WTC11 (cell line): Measurements from ENCODE around the gene CEACAM18. TPM values are rescaled to one million over a fixed set of nuclear protein-coding genes. Genes with fewer than 3 reads are reported as not detected.
"Not testable (repeated sequence)": the region's sequence is repeated elsewhere in the genome, so short reads cannot be mapped to it uniquely, and the experiment has no call there.

ENCODE experiments used
- ATAC-seq: fragments of 200-7000 bp; cut with Tn5 transposase; 2 replicates; pipeline ENCODE4 v1.10.0; 2021; ENCODE audit warnings: mild to moderate bottlenecking, moderate library complexity
- CTCF ChIA-PET: fragments of 300-600 bp; sonication (Branson Sonifier 250); formaldehyde crosslinking; loops from one replicate; lab custom pipeline; 2021; ENCODE audit warnings: antibody characterized with exemption; lab: Charles Lee
- POLR2A ChIA-PET: fragments of 350-600 bp; sonication (Branson Sonifier 250); formaldehyde crosslinking; loops from one replicate; lab custom pipeline; 2021; ENCODE audit warnings: antibody characterized with exemption; lab: Charles Lee
- DNase-seq: peaks from one replicate; pipeline ENCODE4 v3.0.0; 2021; ENCODE audit warnings: low spot score
- H3K27ac Mint-ChIP-seq: 2 replicates; pipeline ENCODE4 v1.8.0; 2021; ENCODE audit warnings: mixed read lengths
- H3K27me3 Mint-ChIP-seq: 2 replicates; pipeline ENCODE4 v1.8.0; 2021; ENCODE audit warnings: low read depth, mild to moderate bottlenecking, moderate library complexity, mixed read lengths
- H3K36me3 Mint-ChIP-seq: 2 replicates; pipeline ENCODE4 v1.8.0; 2021; ENCODE audit warnings: mixed read lengths
- H3K4me1 Mint-ChIP-seq: 2 replicates; pipeline ENCODE4 v1.8.0; 2022; ENCODE audit warnings: mixed read lengths
- H3K4me3 Mint-ChIP-seq: 2 replicates; pipeline ENCODE4 v1.8.0; 2021; ENCODE audit warnings: mild to moderate bottlenecking, moderate library complexity, mixed read lengths
- H3K9me3 Mint-ChIP-seq: 2 replicates; pipeline ENCODE4 v1.8.0; 2021; ENCODE audit warnings: mixed read lengths
- ESRRA ChIP-seq: sonication (generic); formaldehyde crosslinking; IDR thresholded peaks from 2 replicates; pipeline ENCODE4 v1.8.1; 2022; ENCODE audit warnings: mild to moderate bottlenecking, missing genetic modification reagents, borderline replicate concordance
- GABPB1 ChIP-seq: sonication (generic); formaldehyde crosslinking; IDR thresholded peaks from 2 replicates; pipeline ENCODE4 v1.8.1; 2023; ENCODE audit warnings: mild to moderate bottlenecking, missing genetic modification reagents
- GRHL2 ChIP-seq: fragments of 250-450 bp; sonication (Bioruptor Pico); IDR thresholded peaks from 2 replicates; pipeline ENCODE4 v1.8.0; 2022; ENCODE audit warnings: mild to moderate bottlenecking, moderate library complexity; ENCODE audit not compliant: insufficient replicate concordance, severe bottlenecking
- PRRX2 ChIP-seq: fragments of 250-450 bp; sonication (Bioruptor Pico); IDR thresholded peaks from 2 replicates; pipeline ENCODE4 v1.8.0; 2021; ENCODE audit warnings: mild to moderate bottlenecking
- SOX15 ChIP-seq: fragments of 250-450 bp; sonication (Bioruptor Pico); IDR thresholded peaks from 2 replicates; pipeline ENCODE4 v1.9.0; 2021; ENCODE audit warnings: mild to moderate bottlenecking
- total RNA-seq: library from RNA; stranded (reverse); gene quantifications from 3 replicates; pipeline ENCODE4 v1.2.3, GENCODE V29; 2021
- TF ChIP-seq, protein P1 (sequence below): sonication (generic); formaldehyde crosslinking; IDR thresholded peaks from 2 replicates; pipeline ENCODE4 v1.8.1; 2022; ENCODE audit warnings: mild to moderate bottlenecking, missing genetic modification reagents, moderate library complexity, borderline replicate concordance
- TF ChIP-seq, protein P2 (sequence below): sonication (generic); formaldehyde crosslinking; IDR thresholded peaks from 2 replicates; pipeline ENCODE4 v1.8.0; 2023; ENCODE audit warnings: mild to moderate bottlenecking, missing genetic modification reagents
- TF ChIP-seq, protein P3 (sequence below): sonication (generic); formaldehyde crosslinking; IDR thresholded peaks from 2 replicates; pipeline ENCODE4 v1.8.1; 2022; ENCODE audit warnings: mild to moderate bottlenecking, moderate library complexity, missing genetic modification reagents
- TF ChIP-seq, protein P4 (sequence below): sonication (generic); formaldehyde crosslinking; IDR thresholded peaks from 2 replicates; pipeline ENCODE4 v1.8.1; 2023; ENCODE audit warnings: mild to moderate bottlenecking, missing genetic modification reagents
- TF ChIP-seq, protein P5 (sequence below): sonication (generic); formaldehyde crosslinking; IDR thresholded peaks from 2 replicates; pipeline ENCODE4 v1.8.0; 2023; ENCODE audit warnings: missing genetic modification reagents, mild to moderate bottlenecking, borderline replicate concordance

Gene CEACAM18
- total RNA-seq, 1 experiment from 2014 or later: not detected

DNA sequence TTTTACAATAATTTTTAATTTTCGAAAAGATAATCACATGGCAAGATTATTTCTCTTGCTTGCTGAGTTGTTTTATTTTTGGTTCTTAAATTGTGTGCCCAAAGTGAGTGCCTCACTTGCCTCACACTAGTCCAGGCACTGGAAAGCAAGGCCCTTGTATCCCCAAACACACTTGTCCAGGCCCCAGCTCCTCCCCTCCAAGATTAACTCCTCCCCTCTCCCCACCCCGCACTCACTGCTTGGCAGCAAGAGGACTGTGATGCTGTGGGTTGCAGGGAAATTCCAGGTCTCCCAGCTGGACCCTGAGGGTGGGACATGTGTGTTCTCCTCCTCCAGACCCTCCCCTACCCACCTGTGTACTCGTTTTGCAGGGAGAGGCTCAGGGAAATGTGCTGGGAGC, 19.3 kb downstream of the CEACAM18 start (continued):
- no peak for TF ChIP-seq ESRRA (CRISPR knock-in tag)
- TF ChIP-seq, protein P1, sequence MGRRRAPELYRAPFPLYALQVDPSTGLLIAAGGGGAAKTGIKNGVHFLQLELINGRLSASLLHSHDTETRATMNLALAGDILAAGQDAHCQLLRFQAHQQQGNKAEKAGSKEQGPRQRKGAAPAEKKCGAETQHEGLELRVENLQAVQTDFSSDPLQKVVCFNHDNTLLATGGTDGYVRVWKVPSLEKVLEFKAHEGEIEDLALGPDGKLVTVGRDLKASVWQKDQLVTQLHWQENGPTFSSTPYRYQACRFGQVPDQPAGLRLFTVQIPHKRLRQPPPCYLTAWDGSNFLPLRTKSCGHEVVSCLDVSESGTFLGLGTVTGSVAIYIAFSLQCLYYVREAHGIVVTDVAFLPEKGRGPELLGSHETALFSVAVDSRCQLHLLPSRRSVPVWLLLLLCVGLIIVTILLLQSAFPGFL: no peak
- TF ChIP-seq PRRX2: no peak
- TF ChIP-seq, protein P2, sequence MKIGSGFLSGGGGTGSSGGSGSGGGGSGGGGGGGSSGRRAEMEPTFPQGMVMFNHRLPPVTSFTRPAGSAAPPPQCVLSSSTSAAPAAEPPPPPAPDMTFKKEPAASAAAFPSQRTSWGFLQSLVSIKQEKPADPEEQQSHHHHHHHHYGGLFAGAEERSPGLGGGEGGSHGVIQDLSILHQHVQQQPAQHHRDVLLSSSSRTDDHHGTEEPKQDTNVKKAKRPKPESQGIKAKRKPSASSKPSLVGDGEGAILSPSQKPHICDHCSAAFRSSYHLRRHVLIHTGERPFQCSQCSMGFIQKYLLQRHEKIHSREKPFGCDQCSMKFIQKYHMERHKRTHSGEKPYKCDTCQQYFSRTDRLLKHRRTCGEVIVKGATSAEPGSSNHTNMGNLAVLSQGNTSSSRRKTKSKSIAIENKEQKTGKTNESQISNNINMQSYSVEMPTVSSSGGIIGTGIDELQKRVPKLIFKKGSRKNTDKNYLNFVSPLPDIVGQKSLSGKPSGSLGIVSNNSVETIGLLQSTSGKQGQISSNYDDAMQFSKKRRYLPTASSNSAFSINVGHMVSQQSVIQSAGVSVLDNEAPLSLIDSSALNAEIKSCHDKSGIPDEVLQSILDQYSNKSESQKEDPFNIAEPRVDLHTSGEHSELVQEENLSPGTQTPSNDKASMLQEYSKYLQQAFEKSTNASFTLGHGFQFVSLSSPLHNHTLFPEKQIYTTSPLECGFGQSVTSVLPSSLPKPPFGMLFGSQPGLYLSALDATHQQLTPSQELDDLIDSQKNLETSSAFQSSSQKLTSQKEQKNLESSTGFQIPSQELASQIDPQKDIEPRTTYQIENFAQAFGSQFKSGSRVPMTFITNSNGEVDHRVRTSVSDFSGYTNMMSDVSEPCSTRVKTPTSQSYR (CRISPR knock-in tag): no peak
- TF ChIP-seq, protein P3, sequence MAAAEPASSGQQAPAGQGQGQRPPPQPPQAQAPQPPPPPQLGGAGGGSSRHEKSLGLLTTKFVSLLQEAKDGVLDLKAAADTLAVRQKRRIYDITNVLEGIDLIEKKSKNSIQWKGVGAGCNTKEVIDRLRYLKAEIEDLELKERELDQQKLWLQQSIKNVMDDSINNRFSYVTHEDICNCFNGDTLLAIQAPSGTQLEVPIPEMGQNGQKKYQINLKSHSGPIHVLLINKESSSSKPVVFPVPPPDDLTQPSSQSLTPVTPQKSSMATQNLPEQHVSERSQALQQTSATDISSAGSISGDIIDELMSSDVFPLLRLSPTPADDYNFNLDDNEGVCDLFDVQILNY (CRISPR knock-in tag): no peak
- TF ChIP-seq, protein P4, sequence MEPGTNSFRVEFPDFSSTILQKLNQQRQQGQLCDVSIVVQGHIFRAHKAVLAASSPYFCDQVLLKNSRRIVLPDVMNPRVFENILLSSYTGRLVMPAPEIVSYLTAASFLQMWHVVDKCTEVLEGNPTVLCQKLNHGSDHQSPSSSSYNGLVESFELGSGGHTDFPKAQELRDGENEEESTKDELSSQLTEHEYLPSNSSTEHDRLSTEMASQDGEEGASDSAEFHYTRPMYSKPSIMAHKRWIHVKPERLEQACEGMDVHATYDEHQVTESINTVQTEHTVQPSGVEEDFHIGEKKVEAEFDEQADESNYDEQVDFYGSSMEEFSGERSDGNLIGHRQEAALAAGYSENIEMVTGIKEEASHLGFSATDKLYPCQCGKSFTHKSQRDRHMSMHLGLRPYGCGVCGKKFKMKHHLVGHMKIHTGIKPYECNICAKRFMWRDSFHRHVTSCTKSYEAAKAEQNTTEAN: no peak
- no peak for TF ChIP-seq SOX15
- no peak for TF ChIP-seq GRHL2 (CRISPR knock-in tag)
- TF ChIP-seq GABPB1 (CRISPR knock-in tag): no peak

DNA sequence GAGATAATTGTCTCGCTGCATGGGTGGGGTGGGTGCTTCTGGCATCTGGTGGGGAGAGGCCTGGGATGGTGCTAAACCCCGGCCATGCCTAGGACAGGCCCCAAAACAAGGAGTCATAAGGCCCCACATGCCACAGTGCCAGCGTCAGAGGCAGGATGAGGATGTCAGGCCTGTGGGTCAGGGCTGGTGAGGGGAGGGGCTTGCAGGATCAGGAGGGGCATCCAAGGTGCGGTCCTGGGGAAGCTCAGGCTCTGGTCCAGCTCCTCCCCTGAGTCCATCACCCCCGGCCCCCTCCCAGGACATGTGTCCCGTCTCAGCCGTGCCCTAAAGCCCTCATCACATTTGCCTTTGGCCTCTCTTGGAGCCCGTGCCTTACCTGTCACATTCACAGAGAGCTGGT, 22.6 kb downstream of the CEACAM18 start:
- ATAC-seq, CTCF ChIA-PET, H3K36me3 Mint-ChIP-seq, H3K27ac Mint-ChIP-seq, H3K4me1 Mint-ChIP-seq, DNase-seq, POLR2A ChIA-PET, H3K4me3 Mint-ChIP-seq: not testable (repeated sequence)
- Mint-ChIP-seq H3K9me3 (peaks cover 19% of the 10 kb centered on the region), H3K27me3 (peaks cover 44% of the 10 kb centered on the region)

DNA sequence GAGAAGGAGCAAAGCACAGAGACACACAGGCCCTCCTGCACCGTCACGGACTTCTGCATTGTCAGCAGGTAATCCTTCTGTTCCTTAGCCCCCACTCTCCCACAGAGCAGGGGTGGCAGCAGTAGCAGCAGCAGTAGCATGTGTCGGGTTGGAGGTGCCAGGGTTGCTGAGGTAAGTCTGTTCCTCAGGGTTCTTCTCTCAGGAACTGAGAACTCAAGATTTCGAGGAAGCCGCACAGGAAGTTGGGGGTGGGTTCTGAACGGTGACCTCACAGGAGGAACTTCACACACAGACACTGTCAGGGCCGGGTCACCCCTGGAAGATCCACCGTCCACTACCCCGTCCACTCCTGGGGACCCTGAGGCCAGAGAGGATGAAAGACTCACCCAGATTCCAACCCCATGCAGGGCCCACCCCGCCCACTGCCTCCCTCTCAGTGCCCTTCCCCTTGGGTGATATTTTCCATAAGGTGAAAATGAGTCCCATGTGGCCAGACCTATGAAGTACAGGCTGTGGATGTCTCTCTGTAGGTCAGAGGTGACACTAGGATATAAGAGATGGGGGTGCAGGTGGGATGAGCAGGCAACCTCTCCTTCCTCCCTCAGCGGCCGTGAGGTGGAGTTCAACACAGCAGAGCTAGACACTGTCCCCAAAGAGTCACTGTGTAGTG, 23.4 kb downstream of the CEACAM18 start, which contains the start of gene SIGLEC12:
TSS of gene SIGLEC12 (minus strand) at position 207 of the 670 bp plus-strand sequence. CDS start at position 140, 67 bp downstream.
- no peak for DNase-seq
- Mint-ChIP-seq H3K27me3 (peaks cover 44% of the 10 kb centered on the region), H3K4me1 (no peaks in the 10 kb centered on the region)
- TF ChIP-seq GRHL2 (CRISPR knock-in tag): no peak
- no peak for TF ChIP-seq ESRRA (CRISPR knock-in tag)
- TF ChIP-seq, protein P5, sequence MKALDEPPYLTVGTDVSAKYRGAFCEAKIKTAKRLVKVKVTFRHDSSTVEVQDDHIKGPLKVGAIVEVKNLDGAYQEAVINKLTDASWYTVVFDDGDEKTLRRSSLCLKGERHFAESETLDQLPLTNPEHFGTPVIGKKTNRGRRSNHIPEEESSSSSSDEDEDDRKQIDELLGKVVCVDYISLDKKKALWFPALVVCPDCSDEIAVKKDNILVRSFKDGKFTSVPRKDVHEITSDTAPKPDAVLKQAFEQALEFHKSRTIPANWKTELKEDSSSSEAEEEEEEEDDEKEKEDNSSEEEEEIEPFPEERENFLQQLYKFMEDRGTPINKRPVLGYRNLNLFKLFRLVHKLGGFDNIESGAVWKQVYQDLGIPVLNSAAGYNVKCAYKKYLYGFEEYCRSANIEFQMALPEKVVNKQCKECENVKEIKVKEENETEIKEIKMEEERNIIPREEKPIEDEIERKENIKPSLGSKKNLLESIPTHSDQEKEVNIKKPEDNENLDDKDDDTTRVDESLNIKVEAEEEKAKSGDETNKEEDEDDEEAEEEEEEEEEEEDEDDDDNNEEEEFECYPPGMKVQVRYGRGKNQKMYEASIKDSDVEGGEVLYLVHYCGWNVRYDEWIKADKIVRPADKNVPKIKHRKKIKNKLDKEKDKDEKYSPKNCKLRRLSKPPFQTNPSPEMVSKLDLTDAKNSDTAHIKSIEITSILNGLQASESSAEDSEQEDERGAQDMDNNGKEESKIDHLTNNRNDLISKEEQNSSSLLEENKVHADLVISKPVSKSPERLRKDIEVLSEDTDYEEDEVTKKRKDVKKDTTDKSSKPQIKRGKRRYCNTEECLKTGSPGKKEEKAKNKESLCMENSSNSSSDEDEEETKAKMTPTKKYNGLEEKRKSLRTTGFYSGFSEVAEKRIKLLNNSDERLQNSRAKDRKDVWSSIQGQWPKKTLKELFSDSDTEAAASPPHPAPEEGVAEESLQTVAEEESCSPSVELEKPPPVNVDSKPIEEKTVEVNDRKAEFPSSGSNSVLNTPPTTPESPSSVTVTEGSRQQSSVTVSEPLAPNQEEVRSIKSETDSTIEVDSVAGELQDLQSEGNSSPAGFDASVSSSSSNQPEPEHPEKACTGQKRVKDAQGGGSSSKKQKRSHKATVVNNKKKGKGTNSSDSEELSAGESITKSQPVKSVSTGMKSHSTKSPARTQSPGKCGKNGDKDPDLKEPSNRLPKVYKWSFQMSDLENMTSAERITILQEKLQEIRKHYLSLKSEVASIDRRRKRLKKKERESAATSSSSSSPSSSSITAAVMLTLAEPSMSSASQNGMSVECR (CRISPR knock-in tag): no peak
- TF ChIP-seq, all 79 proteins: peak for 0
- Mint-ChIP-seq H3K36me3 (no peaks in the 10 kb centered on the region), H3K4me3 (no peak within 1 kb of the TSS), H3K9me3 (peaks cover 19% of the 10 kb centered on the region), H3K27ac (no peak within 1 kb of the TSS)
- ChIA-PET CTCF (no interaction called here), POLR2A (no interaction called here)
- no peak for ATAC-seq
